ES-I3 (cell line): ENCODE measurements around the gene EMC10.
"Not testable (repeated sequence)": the region's sequence is repeated elsewhere in the genome, so short reads cannot be mapped to it uniquely, and the experiment has no call there.

ENCODE experiments used
- H3K36me3 ChIP-seq: 2 replicates; pipeline ENCODE4 v1.6.1; 2013; ENCODE audit warnings: mild to moderate bottlenecking, low read length, control low read depth, moderate library complexity; ENCODE audit not compliant: insufficient read depth
- H3K4me1 ChIP-seq: 2 replicates; pipeline ENCODE4 v1.6.1; 2013; ENCODE audit warnings: mild to moderate bottlenecking, control low read depth, low read length; ENCODE audit not compliant: insufficient read depth
- H3K9ac ChIP-seq: 2 replicates; pipeline ENCODE4 v1.6.1; 2013; ENCODE audit warnings: low read depth, mild to moderate bottlenecking, low read length, moderate library complexity
- H3K9me3 ChIP-seq: 2 replicates; pipeline ENCODE4 v1.6.1; 2013; ENCODE audit warnings: mild to moderate bottlenecking, low read length, moderate library complexity; ENCODE audit not compliant: control insufficient read depth, insufficient read depth

Gene EMC10

GRCh38 chr19:50515168-50515561 is 38.9 kb downstream of the EMC10 start:
- H3K36me3 ChIP-seq, result no peaks in the 10 kb centered on the region
- no peak overlapping the region for H3K9ac ChIP-seq
- no peaks in the 10 kb centered on the region; the same call in 1 of the 2 replicates for H3K4me1 ChIP-seq
- no peaks in the 10 kb centered on the region for H3K9me3 ChIP-seq

GRCh38 chr19:50516456-50516855 is 40.1 kb downstream of the EMC10 start:
- Histone ChIP-seq H3K9ac (no peak overlapping the region), H3K9me3 (no peaks in the 10 kb centered on the region), H3K4me1 (no peaks in the 10 kb centered on the region), H3K36me3 (no peaks in the 10 kb centered on the region)

- no peak overlapping the region for H3K9ac ChIP-seq
- H3K36me3 ChIP-seq, result no peaks in the 10 kb centered on the region
- H3K9me3 ChIP-seq, result no peaks in the 10 kb centered on the region
- H3K4me1 ChIP-seq, result no peaks in the 10 kb centered on the region
Observed at GRCh38 chr19:50516964-50517703, 40.8 kb downstream of the EMC10 start.

- no peak overlapping the region for H3K9ac ChIP-seq
Observed at GRCh38 chr19:50517704-50518075, 41.4 kb downstream of the EMC10 start.

DNA sequence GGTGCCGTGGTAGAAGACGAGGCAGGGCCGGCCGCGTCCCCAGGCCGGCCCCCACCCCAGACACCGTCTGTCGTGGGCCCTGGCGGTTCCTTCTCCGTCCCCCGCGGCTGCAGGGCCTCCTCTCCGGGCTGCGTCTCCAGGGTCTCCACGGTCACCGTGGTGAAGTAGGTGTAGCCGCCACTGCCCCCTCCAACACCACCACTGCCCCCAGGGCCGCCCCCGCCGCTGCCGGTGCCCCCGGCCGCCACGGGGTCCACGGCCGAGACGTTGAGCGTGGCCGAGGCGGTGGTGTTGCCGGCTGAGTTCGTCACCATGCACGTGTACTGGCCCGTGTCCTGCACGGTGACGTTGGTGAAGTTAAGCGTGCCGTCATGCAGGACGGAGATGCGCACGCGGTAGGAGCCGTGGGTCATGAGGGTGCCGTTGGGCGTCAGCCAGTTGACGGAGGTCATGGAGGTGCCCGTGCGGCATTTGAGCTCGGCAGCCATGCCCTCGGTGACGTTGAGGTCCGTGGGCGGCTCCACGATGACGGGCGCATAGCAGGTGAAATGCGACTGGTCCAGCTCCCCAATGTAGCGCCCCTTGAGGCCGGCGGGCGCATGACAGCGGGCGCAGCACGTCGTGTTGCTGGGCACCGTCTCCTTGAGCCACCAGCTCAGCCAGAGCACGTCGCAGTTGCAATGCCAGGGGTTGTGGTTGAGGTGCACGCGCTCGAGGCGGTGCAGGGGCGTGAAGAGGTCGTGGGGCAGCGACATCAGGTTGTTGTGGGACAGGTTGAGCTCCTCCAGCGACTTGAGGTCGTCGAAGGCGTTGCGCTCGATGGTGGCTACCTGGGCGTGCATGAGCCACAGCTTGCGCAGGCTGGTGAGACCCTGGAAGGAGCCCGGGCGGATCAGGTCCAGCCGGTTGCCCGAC is 42.0 kb downstream of the EMC10 start:
- H3K4me1 ChIP-seq, result no peaks in the 10 kb centered on the region
- H3K9me3 ChIP-seq, result no peaks in the 10 kb centered on the region
- no peak overlapping the region for H3K9ac ChIP-seq
- no peaks in the 10 kb centered on the region for H3K36me3 ChIP-seq

More at GRCh38 chr19:50517704-50518075, 41.4 kb downstream of the EMC10 start:
- no peaks in the 10 kb centered on the region for H3K9me3 ChIP-seq
- H3K36me3 ChIP-seq, result no peaks in the 10 kb centered on the region
- no peaks in the 10 kb centered on the region for H3K4me1 ChIP-seq

DNA sequence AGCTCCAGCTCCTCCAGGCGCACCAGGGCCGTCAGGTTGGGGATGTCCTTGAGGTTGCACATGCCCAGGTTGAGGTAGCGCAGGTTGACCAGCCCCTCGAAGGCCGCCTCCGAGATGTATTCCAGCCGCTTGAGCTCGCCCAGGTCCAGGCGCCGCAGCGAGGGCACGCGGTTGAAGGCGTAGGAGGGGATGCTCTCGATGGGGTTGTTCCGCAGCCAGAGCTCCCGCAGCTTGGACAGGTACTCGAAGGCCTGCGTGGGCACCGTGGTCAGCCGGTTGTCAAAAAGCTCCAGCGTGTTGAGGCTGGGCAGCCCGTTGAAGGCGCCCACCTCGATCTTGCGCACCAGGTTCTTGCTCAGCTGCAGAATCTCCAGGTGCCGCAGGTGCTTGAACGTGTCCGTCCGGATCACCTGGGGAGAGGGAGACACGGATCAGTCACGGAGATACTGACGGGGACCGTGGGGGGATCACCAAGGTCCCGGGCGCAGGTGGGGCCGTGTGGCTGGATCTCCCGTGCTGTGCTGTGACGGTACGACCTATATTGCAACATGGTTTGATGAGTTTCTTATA is 42.8 kb downstream of the EMC10 start:
- Histone ChIP-seq H3K36me3 (no peaks in the 10 kb centered on the region), H3K4me1 (no peaks in the 10 kb centered on the region), H3K9ac (no peak overlapping the region), H3K9me3 (no peaks in the 10 kb centered on the region)

- Histone ChIP-seq H3K9me3 (no peaks in the 10 kb centered on the region), H3K36me3 (no peaks in the 10 kb centered on the region), H3K9ac (no peak overlapping the region), H3K4me1 (no peaks in the 10 kb centered on the region)
Observed at GRCh38 chr19:50520822-50521465, 44.6 kb downstream of the EMC10 start.

DNA sequence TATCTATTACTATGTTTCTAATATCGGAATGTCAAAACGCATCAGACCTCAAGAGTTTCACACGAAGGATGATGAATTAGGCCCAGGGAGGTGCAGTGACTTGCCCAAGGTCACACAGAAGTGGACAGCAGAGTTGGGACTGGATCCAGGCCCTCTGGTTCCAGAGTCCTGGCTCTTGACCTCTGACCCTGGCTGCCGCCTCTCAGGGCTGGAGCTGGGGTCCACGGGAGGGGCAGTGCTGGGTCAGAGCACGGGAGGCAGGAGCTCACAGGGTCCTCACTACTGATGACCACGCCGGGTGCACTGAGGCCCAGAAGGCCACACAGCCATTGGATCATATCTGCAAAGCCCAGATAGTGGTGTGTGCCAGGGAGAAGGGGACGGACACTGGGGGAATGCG is 46.6 kb downstream of the EMC10 start:
- Histone ChIP-seq H3K9ac (no peak overlapping the region), H3K4me1 (no peaks in the 10 kb centered on the region), H3K36me3 (no peaks in the 10 kb centered on the region), H3K9me3 (no peaks in the 10 kb centered on the region)

DNA sequence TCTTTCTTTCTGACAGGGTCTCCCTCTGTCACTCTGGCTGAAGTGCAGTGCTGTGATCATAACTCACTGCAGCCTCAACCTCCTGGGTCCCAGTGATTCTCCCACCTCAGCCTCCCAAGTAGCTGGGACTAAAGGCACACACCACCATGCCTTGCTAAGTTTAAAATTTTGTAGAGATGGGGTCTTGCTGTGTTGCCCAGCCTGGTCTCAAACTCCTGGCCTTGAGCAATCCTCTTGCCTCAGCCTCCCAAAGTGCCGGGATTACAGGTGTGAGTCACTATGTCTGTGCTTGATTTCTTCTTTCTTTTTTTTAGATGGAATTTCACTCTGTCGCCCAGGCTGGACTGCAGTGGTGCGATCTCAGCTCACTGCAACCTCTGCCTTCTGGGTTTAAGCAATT is 51.7 kb downstream of the EMC10 start:
- H3K9ac ChIP-seq, H3K9me3 ChIP-seq, H3K36me3 ChIP-seq, H3K4me1 ChIP-seq: not testable (repeated sequence)

DNA sequence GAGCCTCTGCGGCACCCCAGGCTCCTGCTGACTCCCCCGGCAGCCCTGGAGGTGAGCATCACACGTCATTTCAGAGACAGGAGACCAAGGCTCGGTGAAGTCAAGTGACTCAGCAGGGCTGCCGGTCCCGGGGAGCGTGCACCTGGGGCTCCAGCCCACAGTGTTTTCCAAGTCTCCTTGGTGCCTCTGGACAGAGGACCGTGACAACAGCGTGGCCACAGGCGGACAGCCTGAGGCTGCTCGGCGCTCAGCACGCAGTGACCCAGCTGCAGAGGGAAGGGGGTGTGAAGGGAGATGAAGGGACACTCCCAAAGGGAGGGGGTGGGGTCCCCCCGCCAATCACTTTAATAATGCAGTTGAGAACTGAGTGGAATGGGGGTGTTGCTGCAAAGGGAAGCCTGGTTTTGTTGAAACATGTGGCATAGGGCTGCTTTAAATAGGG is 54.9 kb downstream of the EMC10 start:
- Histone ChIP-seq H3K4me1 (peaks cover 8% of the 10 kb centered on the region; the same call in 1 of the 2 replicates), H3K9me3 (no peaks in the 10 kb centered on the region), H3K36me3 (no peaks in the 10 kb centered on the region), H3K9ac (peak overlapping the region; percentile 5; the same call in 1 of the 2 replicates)

GRCh38 chr19:50532952-50533351 is 56.6 kb downstream of the EMC10 start:
- Histone ChIP-seq H3K9ac (no peak overlapping the region), H3K9me3 (no peaks in the 10 kb centered on the region)

GRCh38 chr19:50534478-50534877 is 58.2 kb downstream of the EMC10 start:
- Histone ChIP-seq H3K9ac (no peak overlapping the region), H3K36me3 (no peaks in the 10 kb centered on the region), H3K9me3 (no peaks in the 10 kb centered on the region), H3K4me1 (peaks cover 8% of the 10 kb centered on the region; the same call in 1 of the 2 replicates)

More at GRCh38 chr19:50532952-50533351, 56.6 kb downstream of the EMC10 start:
- Histone ChIP-seq H3K36me3 (no peaks in the 10 kb centered on the region), H3K4me1 (peaks cover 8% of the 10 kb centered on the region; the same call in 1 of the 2 replicates)

GRCh38 chr19:50535672-50536187 is 59.4 kb downstream of the EMC10 start:
- no peaks in the 10 kb centered on the region for H3K36me3 ChIP-seq
- peaks cover 8% of the 10 kb centered on the region; the same call in 1 of the 2 replicates for H3K4me1 ChIP-seq
- H3K9ac ChIP-seq, result no peak overlapping the region
- no peaks in the 10 kb centered on the region for H3K9me3 ChIP-seq
